CD14-positive monocyte (primary cell): Measurements from ENCODE around the gene DMXL1. TPM values are rescaled to one million over a fixed set of nuclear protein-coding genes. Genes with fewer than 3 reads are reported as not detected.

Source experiments
- DNase-seq, 3 donors: peaks; one replicate each; pipeline ENCODE4 v3.0.0-alpha.2; 2011 to 2022
- H2AFZ ChIP-seq: 2 replicates; pipeline ENCODE4 v1.6.0; 2012; ENCODE audit warnings: mild to moderate bottlenecking, low read depth, low read length, inconsistent platforms; ENCODE audit not compliant: insufficient read depth, poor library complexity, severe bottlenecking
- H3K27ac ChIP-seq, 2 donors: 1 replicate in 1 of 2; 2 replicates in 1 of 2; pipeline ENCODE4 v1.5.1; 2012 to 2013; ENCODE audit warnings: low read length in 2 of 2, control low read depth in 1 of 2, inconsistent platforms in 1 of 2, low read depth in 1 of 2, mild to moderate bottlenecking in 1 of 2
- H3K27me3 ChIP-seq, 2 donors: one replicate each; pipeline versions ENCODE4 v1.6.0 to v1.6.1; 2011 to 2013; ENCODE audit warnings: low read length in 2 of 2; ENCODE audit not compliant: control insufficient read depth in 2 of 2, insufficient read depth in 2 of 2
- H3K36me3 ChIP-seq, 2 donors: replicated peaks in 1 of 2; 1 replicate in 1 of 2; 2 replicates in 1 of 2; pipeline versions ENCODE4 v1.5.1 to v1.6.1; 2012 to 2013; ENCODE audit warnings: low read length in 2 of 2, control low read depth in 1 of 2, inconsistent platforms in 1 of 2, mild to moderate bottlenecking in 1 of 2; ENCODE audit not compliant: insufficient read depth in 2 of 2, control insufficient read depth in 1 of 2
- H3K4me1 ChIP-seq, 2 donors: 1 replicate in 1 of 2; 2 replicates in 1 of 2; pipeline versions ENCODE4 v1.5.1 to v1.6.1; 2012 to 2013; ENCODE audit warnings: low read length in 2 of 2, control low read depth in 1 of 2, inconsistent platforms in 1 of 2, mild to moderate bottlenecking in 1 of 2, moderate library complexity in 1 of 2; ENCODE audit not compliant: insufficient read depth in 2 of 2, control insufficient read depth in 1 of 2
- H3K4me2 ChIP-seq: replicated peaks from 2 replicates; pipeline ENCODE3; 2012; ENCODE audit warnings: low read length, moderate library complexity, mild to moderate bottlenecking; ENCODE audit not compliant: poor library complexity, severe bottlenecking; ENCODE audit errors: extremely low read depth
- H3K4me3 ChIP-seq, 3 experiments: fragments of 200-600 bp in 1 of 3; sonication (generic) in 1 of 3; replicated peaks in 1 of 3; 1 replicate in 2 of 3; 2 replicates in 1 of 3; pipeline ENCODE4 v1.5.1; 2011 to 2013; ENCODE audit warnings: low read length in 3 of 3, mild to moderate bottlenecking in 3 of 3, control low read depth in 2 of 3, low read depth in 2 of 3, inconsistent platforms in 1 of 3, moderate library complexity in 1 of 3
- H3K79me2 ChIP-seq: 2 replicates; pipeline ENCODE4 v1.6.0; 2012; ENCODE audit warnings: mild to moderate bottlenecking, control low read depth, inconsistent platforms, low read length, moderate library complexity; ENCODE audit not compliant: insufficient read depth
- H3K9ac ChIP-seq: 2 replicates; pipeline ENCODE4 v1.6.0; 2017; ENCODE audit warnings: low read length, mild to moderate bottlenecking; ENCODE audit not compliant: insufficient read depth, poor library complexity, severe bottlenecking
- H3K9me3 ChIP-seq, 2 donors: replicated peaks in 1 of 2; 1 replicate in 1 of 2; 2 replicates in 1 of 2; pipeline versions ENCODE4 v1.5.1 to v1.6.1; 2012 to 2013; ENCODE audit warnings: low read length in 2 of 2, control low read depth in 1 of 2; ENCODE audit not compliant: control insufficient read depth in 1 of 2, insufficient read depth in 1 of 2
- H4K20me1 ChIP-seq: 2 replicates; pipeline ENCODE4 v1.6.0; 2012; ENCODE audit warnings: mild to moderate bottlenecking, low read length, control low read depth, moderate library complexity; ENCODE audit not compliant: insufficient read depth
- H3K27ac Mint-ChIP-seq, 7 donors: one replicate each; pipeline ENCODE4 v1.8.0; 2020; ENCODE audit warnings: mild to moderate bottlenecking in 7 of 7, mixed read lengths in 7 of 7, moderate library complexity in 6 of 7, inconsistent platforms in 2 of 7
- H3K27me3 Mint-ChIP-seq, 3 donors: one replicate each; pipeline ENCODE4 v1.8.0; 2021 to 2022; ENCODE audit warnings: low read depth in 3 of 3, mild to moderate bottlenecking in 3 of 3, mixed read lengths in 3 of 3, moderate library complexity in 3 of 3, inconsistent platforms in 1 of 3
- H3K36me3 Mint-ChIP-seq, 2 donors: one replicate each; pipeline ENCODE4 v1.8.0; 2020; ENCODE audit warnings: mixed read lengths in 2 of 2, inconsistent platforms in 1 of 2, mild to moderate bottlenecking in 1 of 2
- H3K4me1 Mint-ChIP-seq: one replicate; pipeline ENCODE4 v1.8.0; 2020; ENCODE audit warnings: mild to moderate bottlenecking, mixed read lengths
- H3K4me3 Mint-ChIP-seq, 2 donors: one replicate each; pipeline ENCODE4 v1.8.0; 2020; ENCODE audit warnings: mild to moderate bottlenecking in 2 of 2, mixed read lengths in 2 of 2, moderate library complexity in 1 of 2
- H3K9me3 Mint-ChIP-seq, 7 donors: one replicate each; pipeline ENCODE4 v1.8.0; 2020 to 2022; ENCODE audit warnings: mixed read lengths in 7 of 7, mild to moderate bottlenecking in 6 of 7, moderate library complexity in 6 of 7, inconsistent platforms in 2 of 7
- CTCF ChIP-seq: fragments of 200-600 bp; IDR thresholded peaks from one replicate; pipeline ENCODE4 v1.8.0; 2022; ENCODE audit warnings: antibody characterized with exemption, mild to moderate bottlenecking
- WGBS: methylation state at CpG from one replicate; pipeline ENCODE4 v1.1.5; 2013; ENCODE audit warnings: missing lambda C conversion rate; ENCODE audit not compliant: insufficient coverage; 5-methylcytosine and 5-hydroxymethylcytosine counted together
- intact Hi-C, 2 donors: fragments of 100-400 bp; cut with micrococcal nuclease; formaldehyde crosslinking; loops; one replicate each; pipeline versions ENCODE4 v1.15.0 to v1.15.1; 2023
- polyA plus RNA-seq, 3 donors: library from polyadenylated mRNA; depleted of rRNA in 1 of 3; unstranded in 2 of 3; stranded (reverse) in 1 of 3; fragments of 300-500 nt in 2 of 3; fragments of >200 nt in 1 of 3; fragmentation: Illumina TruSeq in 2 of 3; gene quantifications; 1 replicate in 2 of 3; 2 replicates in 1 of 3; pipeline ENCODE4 v1.2.3, GENCODE V29; 2012 to 2021

DMXL1 gene
- polyA plus RNA-seq, 3 donors, result 15.5 to 20.5 (median 19.5) TPM

- no peak overlapping the region for H2AFZ ChIP-seq
- no peak overlapping the region for H3K4me2 ChIP-seq
- H3K27me3 ChIP-seq, result no peaks in the 10 kb centered on the region
- no CpG with 5 or more reads among the region's 2 CpGs for WGBS
- Mint-ChIP-seq H3K27ac (peak overlapping the region in 5 of 7 donors; percentile 53 to 88 (median 59)), H3K27me3 (peaks cover 0 to 2% (median 1%) of the 10 kb centered on the region in 3 donors), H3K36me3 (peaks cover 29 to 30% of the 10 kb centered on the region in 2 donors), H3K4me3 (no peak overlapping the region), H3K9me3 (peaks cover 0 to 2% (median 0%) of the 10 kb centered on the region in 7 donors), H3K4me1 (peaks cover 88% of the 10 kb centered on the region)
- H3K9ac ChIP-seq, result no peak overlapping the region
- H3K9me3 ChIP-seq, result no peaks in the 10 kb centered on the region
- H3K4me1 ChIP-seq, result peaks cover 31 to 73% of the 10 kb centered on the region in 2 donors
- H3K36me3 ChIP-seq, result peaks cover 0 to 19% of the 10 kb centered on the region in 2 donors
- TF ChIP-seq CTCF, result no peak
- no peak overlapping the region for H3K4me3 ChIP-seq
- peak overlapping the region in 1 of 2 donors; percentile 68 for H3K27ac ChIP-seq
- intact Hi-C loops, result no loop called here
- peaks cover 87% of the 10 kb centered on the region for H4K20me1 ChIP-seq
- no peak for DNase-seq
- H3K79me2 ChIP-seq, result peaks cover 100% of the 10 kb centered on the region
These were observed 211.7 kb downstream of the DMXL1 start for GRCh38 chr5:119282628-119283027.

DNA sequence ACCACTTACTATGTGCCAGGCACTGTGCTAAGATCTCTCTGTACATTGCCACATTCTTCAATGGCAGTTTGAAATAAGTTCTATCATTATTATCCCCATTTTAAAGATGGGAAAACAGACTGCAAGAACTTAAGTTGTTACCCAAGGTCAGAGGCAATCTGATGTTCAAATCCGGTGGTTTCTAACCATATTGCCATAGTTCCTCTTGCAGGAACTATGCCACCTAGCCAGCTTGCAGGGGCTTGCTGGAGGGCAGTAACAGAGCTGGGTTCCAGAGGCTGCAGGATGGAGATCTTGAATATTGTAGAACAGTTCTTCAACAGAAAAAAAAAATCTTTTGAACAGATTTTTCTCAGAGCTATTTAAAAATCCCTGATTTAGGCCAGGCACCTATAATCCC, 213.1 kb downstream of the DMXL1 start:
- H3K27ac ChIP-seq, result peak overlapping the region in 1 of 2 donors; percentile 68

More for the DNA sequence above, 213.1 kb downstream of the DMXL1 start:
- peaks cover 0 to 2% (median 1%) of the 10 kb centered on the region in 3 donors for H3K27me3 Mint-ChIP-seq
- H3K27me3 ChIP-seq, result no peaks in the 10 kb centered on the region
- WGBS, result 0% methylated on average over 1 of the region's 1 CpG
- intact Hi-C loops, result no loop called here
- H3K27ac Mint-ChIP-seq, result peak overlapping the region in 4 of 7 donors; percentile 19 to 88 (median 48)
- peaks cover 25 to 27% of the 10 kb centered on the region in 2 donors for H3K36me3 Mint-ChIP-seq
- H3K4me3 Mint-ChIP-seq, result no peak overlapping the region
- TF ChIP-seq CTCF, result no peak
- H3K9me3 Mint-ChIP-seq, result peaks cover 0 to 2% (median 0%) of the 10 kb centered on the region in 7 donors
- H3K79me2 ChIP-seq, result peaks cover 100% of the 10 kb centered on the region
- peaks cover 87% of the 10 kb centered on the region for H3K4me1 Mint-ChIP-seq
- no peak overlapping the region for H3K4me2 ChIP-seq
- no peak for DNase-seq
- no peak overlapping the region for H2AFZ ChIP-seq
- H3K9me3 ChIP-seq, result no peaks in the 10 kb centered on the region
- H4K20me1 ChIP-seq, result peaks cover 86% of the 10 kb centered on the region
- H3K36me3 ChIP-seq, result peaks cover 0 to 19% of the 10 kb centered on the region in 2 donors
- no peak overlapping the region for H3K9ac ChIP-seq
- H3K4me3 ChIP-seq, result no peak overlapping the region
- H3K4me1 ChIP-seq, result peaks cover 22 to 74% of the 10 kb centered on the region in 2 donors
